ENCODE measurements around the gene DLG2.

DNA sequence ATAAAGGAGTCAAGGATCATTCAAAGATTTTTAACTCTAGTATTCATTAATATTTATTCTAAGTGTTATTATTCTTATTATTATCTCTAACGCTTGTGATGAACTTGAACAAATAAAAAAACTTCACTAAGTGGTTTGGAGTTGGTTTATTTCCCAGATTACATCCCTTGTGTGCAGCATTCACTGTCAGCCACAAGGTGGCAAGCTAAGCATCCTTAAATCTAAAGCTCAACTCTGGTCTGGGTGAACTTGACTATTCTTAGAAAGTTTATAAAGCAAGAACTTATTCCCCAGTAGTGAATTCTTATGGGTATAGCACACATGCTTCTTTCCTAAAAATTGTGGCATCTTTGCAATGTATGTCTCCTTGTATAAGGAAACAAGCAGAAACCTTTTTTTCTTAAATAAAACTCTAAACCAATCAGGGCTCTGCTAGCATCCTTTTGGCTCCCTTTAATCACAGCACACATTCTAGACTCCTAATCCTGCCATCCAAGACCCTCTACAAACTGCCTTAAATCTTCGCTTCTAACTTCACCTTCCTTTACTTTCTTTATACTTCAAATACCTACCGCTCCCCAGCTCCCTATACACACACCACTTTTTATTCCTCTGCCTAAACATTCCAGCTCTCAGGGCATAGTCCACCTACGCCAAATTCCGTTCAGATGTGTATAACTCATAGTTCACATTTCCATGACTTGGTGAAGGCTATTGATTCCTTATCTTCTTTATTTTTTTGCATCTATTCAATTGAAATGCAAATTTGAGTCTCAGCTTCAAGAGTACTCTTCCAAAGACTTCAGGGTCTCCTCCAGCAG, 1068.8 kb downstream of the DLG2 start:
- TF ChIP-seq POLR2A (IDR thresholded peaks at IDR 0.05): no peak
- TF ChIP-seq, protein P1, sequence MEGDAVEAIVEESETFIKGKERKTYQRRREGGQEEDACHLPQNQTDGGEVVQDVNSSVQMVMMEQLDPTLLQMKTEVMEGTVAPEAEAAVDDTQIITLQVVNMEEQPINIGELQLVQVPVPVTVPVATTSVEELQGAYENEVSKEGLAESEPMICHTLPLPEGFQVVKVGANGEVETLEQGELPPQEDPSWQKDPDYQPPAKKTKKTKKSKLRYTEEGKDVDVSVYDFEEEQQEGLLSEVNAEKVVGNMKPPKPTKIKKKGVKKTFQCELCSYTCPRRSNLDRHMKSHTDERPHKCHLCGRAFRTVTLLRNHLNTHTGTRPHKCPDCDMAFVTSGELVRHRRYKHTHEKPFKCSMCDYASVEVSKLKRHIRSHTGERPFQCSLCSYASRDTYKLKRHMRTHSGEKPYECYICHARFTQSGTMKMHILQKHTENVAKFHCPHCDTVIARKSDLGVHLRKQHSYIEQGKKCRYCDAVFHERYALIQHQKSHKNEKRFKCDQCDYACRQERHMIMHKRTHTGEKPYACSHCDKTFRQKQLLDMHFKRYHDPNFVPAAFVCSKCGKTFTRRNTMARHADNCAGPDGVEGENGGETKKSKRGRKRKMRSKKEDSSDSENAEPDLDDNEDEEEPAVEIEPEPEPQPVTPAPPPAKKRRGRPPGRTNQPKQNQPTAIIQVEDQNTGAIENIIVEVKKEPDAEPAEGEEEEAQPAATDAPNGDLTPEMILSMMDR (IDR thresholded peaks at IDR 0.05): peak; percentile 42 to 62 (median 56)

Data from uterus (tissue), 2 donors.